SK-N-SH treated with all-trans-retinoic acid at 6 μM for 48 hours (cell line): ENCODE results near the gene CNKSR2.
"Not testable (repeated sequence)": the region's sequence is repeated elsewhere in the genome, so short reads cannot be mapped to it uniquely, and the experiment has no call there.

ENCODE experiments used
- ARNTL ChIP-seq: fragments of 450-650 bp; formaldehyde crosslinking; IDR thresholded peaks from 2 replicates; pipeline ENCODE4 v1.5.0; 2020; ENCODE audit warnings: low read depth, mild to moderate bottlenecking, moderate library complexity, borderline replicate concordance
- CREB5 ChIP-seq: fragments of 250-450 bp; sonication (Bioruptor Pico); IDR thresholded peaks from 2 replicates; pipeline ENCODE4 v1.5.1; 2020; ENCODE audit warnings: low read depth, mild to moderate bottlenecking, moderate library complexity
- CSDC2 ChIP-seq: fragments of 250-450 bp; sonication (Bioruptor Pico); IDR thresholded peaks from 2 replicates; pipeline ENCODE4 v1.5.0; 2020; ENCODE audit warnings: mild to moderate bottlenecking, moderate library complexity
- PATZ1 ChIP-seq: fragments of 250-450 bp; sonication (Bioruptor Pico); IDR thresholded peaks from 2 replicates; pipeline ENCODE4 v1.8.0; 2020; ENCODE audit warnings: mild to moderate bottlenecking, moderate library complexity, borderline replicate concordance
- PPARA ChIP-seq: fragments of 250-450 bp; sonication (Bioruptor Pico); IDR thresholded peaks from 2 replicates; pipeline ENCODE4 v1.5.0; 2020; ENCODE audit warnings: mild to moderate bottlenecking, borderline replicate concordance
- RARB ChIP-seq: fragments of 250-450 bp; sonication (Bioruptor Pico); IDR thresholded peaks from 2 replicates; pipeline ENCODE4 v1.8.0; 2021; ENCODE audit warnings: mild to moderate bottlenecking, moderate library complexity
- SNAI2 ChIP-seq: fragments of 250-450 bp; sonication (Bioruptor Pico); IDR thresholded peaks from 2 replicates; pipeline ENCODE4 v1.5.0; 2020; ENCODE audit warnings: mild to moderate bottlenecking, moderate library complexity
- TOX ChIP-seq: fragments of 250-450 bp; sonication (Bioruptor Pico); IDR thresholded peaks from 2 replicates; pipeline ENCODE4 v1.8.0; 2021; ENCODE audit warnings: mild to moderate bottlenecking, moderate library complexity, borderline replicate concordance
- TSHZ2 ChIP-seq: fragments of 250-450 bp; sonication (Bioruptor Pico); IDR thresholded peaks from 2 replicates; pipeline ENCODE4 v1.5.0; 2020; ENCODE audit warnings: mild to moderate bottlenecking, moderate library complexity
- ZFP3 ChIP-seq: fragments of 250-450 bp; sonication (Bioruptor Pico); IDR thresholded peaks from 2 replicates; pipeline ENCODE4 v1.5.0; 2020; ENCODE audit warnings: mild to moderate bottlenecking, moderate library complexity
- ZFP30 ChIP-seq: fragments of 450-650 bp; formaldehyde crosslinking; IDR thresholded peaks from 2 replicates; pipeline ENCODE4 v1.5.0; 2022; ENCODE audit warnings: mild to moderate bottlenecking, moderate library complexity
- ZNF8 ChIP-seq: fragments of 450-650 bp; formaldehyde crosslinking; IDR thresholded peaks from 2 replicates; pipeline ENCODE4 v1.5.0; 2020; ENCODE audit warnings: mild to moderate bottlenecking, moderate library complexity

GRCh38 chrX:21484051-21484450 lies 109.8 kb downstream of the CNKSR2 start:
- TF ChIP-seq CREB5 (CRISPR knock-in tag); ARNTL (CRISPR knock-in tag); ZFP3 (CRISPR knock-in tag); ZNF8; RARB (CRISPR knock-in tag); PPARA (CRISPR knock-in tag); TOX; TSHZ2; ZFP30 (CRISPR knock-in tag); PATZ1; CSDC2 (CRISPR knock-in tag); SNAI2: not testable (repeated sequence)
